ENCODE results near the gene SPAG17. TPM values are rescaled to one million over a fixed set of nuclear protein-coding genes. Genes with fewer than 3 reads are reported as not detected.

SPAG17 gene
- total RNA-seq, 1 experiment from 2014 or later = not detected

DNA sequence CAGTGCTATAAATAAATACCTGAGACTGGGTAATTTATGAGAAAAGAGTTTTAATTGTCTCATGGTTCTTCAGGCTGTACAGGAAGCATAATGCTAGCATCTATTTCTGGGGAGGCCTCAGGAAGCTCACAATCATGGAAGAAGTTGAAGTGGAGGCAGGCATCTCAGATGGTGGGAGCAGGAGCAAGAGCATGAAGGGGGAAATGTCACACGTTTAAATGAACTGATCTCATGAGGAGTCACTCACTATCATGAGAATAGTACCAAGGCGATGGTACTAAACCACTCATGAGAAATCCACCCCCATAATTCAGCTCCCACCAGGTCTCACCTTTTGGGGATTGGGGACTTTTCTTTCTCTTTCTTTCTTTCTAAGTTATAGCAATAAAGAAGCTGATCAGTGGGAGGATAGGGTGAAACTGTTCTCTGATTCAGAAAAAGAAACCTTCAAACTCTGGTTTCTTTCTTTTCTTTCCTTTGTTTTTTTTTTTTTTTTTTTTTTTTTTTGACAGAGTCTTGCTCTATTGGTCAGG, 17.1 kb upstream of the SPAG17 start:
- TF ChIP-seq, protein P1, sequence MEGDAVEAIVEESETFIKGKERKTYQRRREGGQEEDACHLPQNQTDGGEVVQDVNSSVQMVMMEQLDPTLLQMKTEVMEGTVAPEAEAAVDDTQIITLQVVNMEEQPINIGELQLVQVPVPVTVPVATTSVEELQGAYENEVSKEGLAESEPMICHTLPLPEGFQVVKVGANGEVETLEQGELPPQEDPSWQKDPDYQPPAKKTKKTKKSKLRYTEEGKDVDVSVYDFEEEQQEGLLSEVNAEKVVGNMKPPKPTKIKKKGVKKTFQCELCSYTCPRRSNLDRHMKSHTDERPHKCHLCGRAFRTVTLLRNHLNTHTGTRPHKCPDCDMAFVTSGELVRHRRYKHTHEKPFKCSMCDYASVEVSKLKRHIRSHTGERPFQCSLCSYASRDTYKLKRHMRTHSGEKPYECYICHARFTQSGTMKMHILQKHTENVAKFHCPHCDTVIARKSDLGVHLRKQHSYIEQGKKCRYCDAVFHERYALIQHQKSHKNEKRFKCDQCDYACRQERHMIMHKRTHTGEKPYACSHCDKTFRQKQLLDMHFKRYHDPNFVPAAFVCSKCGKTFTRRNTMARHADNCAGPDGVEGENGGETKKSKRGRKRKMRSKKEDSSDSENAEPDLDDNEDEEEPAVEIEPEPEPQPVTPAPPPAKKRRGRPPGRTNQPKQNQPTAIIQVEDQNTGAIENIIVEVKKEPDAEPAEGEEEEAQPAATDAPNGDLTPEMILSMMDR (conservative IDR thresholded peaks at IDR 0.05; ENCODE audit: low read depth, low read length) = no peak
- TF ChIP-seq EZH2 (IDR thresholded peaks at IDR 0.05; ENCODE audit: borderline replicate concordance, low read depth, low read length, poor library complexity, severe bottlenecking) = no peak
- CTCF ChIA-PET = interaction anchor here (0.5 kb wide), 1 partner anchor 40 kb away, joined by 3 read pairs; no protein-coding TSS in a partner anchor
- H3K27me3 ChIP-seq (replicated peaks; ENCODE audit: insufficient read depth, low read depth, low read length, poor library complexity) = no peaks in the 10 kb centered on the region
- no peaks in the 10 kb centered on the region for H3K36me3 ChIP-seq (ENCODE audit: insufficient read depth, low read length, poor library complexity, severe bottlenecking)
- H3K4me1 ChIP-seq (ENCODE audit: insufficient read depth, low read length, poor library complexity, severe bottlenecking) = no peaks in the 10 kb centered on the region
- intact Hi-C loops (cut with micrococcal nuclease; ENCODE audit: unreplicated experiment) = no loop called here
- no TSS peak for BruUV-seq (replicated peaks)
- POLR2A ChIA-PET (ENCODE audit: low non-redundant PET) = no interaction called here
- no peak overlapping the region for H3K4me3 ChIP-seq (ENCODE audit: low read depth, low read length, poor library complexity, severe bottlenecking)
- no peaks in the 10 kb centered on the region for H3K9me3 ChIP-seq (ENCODE audit: low read depth, low read length, poor library complexity, severe bottlenecking)
- H3K27ac ChIP-seq (ENCODE audit: low read depth, low read length, poor library complexity, severe bottlenecking) = no peak overlapping the region
- DNase-seq (ENCODE audit: low spot score) = no peak

DNA sequence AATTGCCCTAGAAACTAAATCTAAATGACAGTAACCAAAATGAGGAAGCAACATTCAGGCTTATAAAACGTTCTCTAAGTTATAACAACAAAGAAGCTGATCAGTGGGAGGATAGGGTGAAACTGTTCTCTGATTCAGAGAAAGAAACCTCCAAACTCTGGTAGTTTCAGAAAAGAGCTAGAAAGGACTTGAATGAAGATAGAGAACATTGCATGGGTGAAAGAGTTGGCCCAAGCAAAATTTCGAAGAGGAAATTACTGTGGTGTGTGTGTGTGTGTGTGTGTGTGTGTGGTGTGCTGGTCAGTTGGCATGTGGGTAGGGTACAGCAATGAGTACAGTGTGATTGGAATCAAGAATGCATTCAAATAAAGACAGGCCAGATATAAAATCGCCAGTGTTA, 16.5 kb upstream of the SPAG17 start:
- no peak overlapping the region for H3K27ac ChIP-seq (ENCODE audit: low read depth, low read length, poor library complexity, severe bottlenecking)
- no peak overlapping the region for H3K4me3 ChIP-seq (ENCODE audit: low read depth, low read length, poor library complexity, severe bottlenecking)
- TF ChIP-seq EZH2 (IDR thresholded peaks at IDR 0.05; ENCODE audit: borderline replicate concordance, low read depth, low read length, poor library complexity, severe bottlenecking) = no peak
- TF ChIP-seq, protein P1 (conservative IDR thresholded peaks at IDR 0.05; ENCODE audit: low read depth, low read length) = no peak
- BruUV-seq (replicated peaks) = no TSS peak
- ChIA-PET CTCF (no interaction called here), POLR2A (ENCODE audit: low non-redundant PET) (no interaction called here)
- DNase-seq (ENCODE audit: low spot score) = no peak
- H3K27me3 ChIP-seq (replicated peaks; ENCODE audit: insufficient read depth, low read depth, low read length, poor library complexity) = no peaks in the 10 kb centered on the region
- H3K36me3 ChIP-seq (ENCODE audit: insufficient read depth, low read length, poor library complexity, severe bottlenecking) = no peaks in the 10 kb centered on the region
- intact Hi-C loops (cut with micrococcal nuclease; ENCODE audit: unreplicated experiment) = no loop called here
- H3K4me1 ChIP-seq (ENCODE audit: insufficient read depth, low read length, poor library complexity, severe bottlenecking) = no peaks in the 10 kb centered on the region
- H3K9me3 ChIP-seq (ENCODE audit: low read depth, low read length, poor library complexity, severe bottlenecking) = no peaks in the 10 kb centered on the region

DNA sequence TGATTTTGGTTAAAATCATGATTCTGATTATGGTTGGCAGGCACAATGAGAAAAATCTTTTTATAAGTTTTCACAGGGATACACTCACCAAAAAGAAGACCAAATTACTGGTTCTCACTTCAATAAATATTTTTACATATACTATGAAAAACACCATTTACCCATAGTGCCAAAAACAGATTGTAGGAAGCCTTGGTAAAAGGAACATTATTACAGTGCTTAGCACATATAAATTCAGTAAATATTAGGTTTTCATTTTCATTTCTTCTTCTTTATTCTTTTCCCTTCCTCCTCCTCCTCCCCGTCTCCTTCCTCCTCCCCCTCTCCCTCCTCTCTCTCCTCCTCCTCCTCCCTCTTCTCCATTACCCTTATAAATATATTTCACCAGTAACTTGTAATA, 15.8 kb upstream of the SPAG17 start:
- no peak for DNase-seq (ENCODE audit: low spot score)
- Histone ChIP-seq H3K27me3 (replicated peaks; ENCODE audit: insufficient read depth, low read depth, low read length, poor library complexity) (no peaks in the 10 kb centered on the region), H3K27ac (ENCODE audit: low read depth, low read length, poor library complexity, severe bottlenecking) (no peak overlapping the region), H3K4me1 (ENCODE audit: insufficient read depth, low read length, poor library complexity, severe bottlenecking) (no peaks in the 10 kb centered on the region), H3K4me3 (ENCODE audit: low read depth, low read length, poor library complexity, severe bottlenecking) (no peak overlapping the region), H3K9me3 (ENCODE audit: low read depth, low read length, poor library complexity, severe bottlenecking) (no peaks in the 10 kb centered on the region), H3K36me3 (ENCODE audit: insufficient read depth, low read length, poor library complexity, severe bottlenecking) (no peaks in the 10 kb centered on the region)
- TF ChIP-seq EZH2 (IDR thresholded peaks at IDR 0.05; ENCODE audit: borderline replicate concordance, low read depth, low read length, poor library complexity, severe bottlenecking) = no peak
- TF ChIP-seq, protein P1 (conservative IDR thresholded peaks at IDR 0.05; ENCODE audit: low read depth, low read length) = no peak
- POLR2A ChIA-PET (ENCODE audit: low non-redundant PET) = no interaction called here
- CTCF ChIA-PET = no interaction called here
- intact Hi-C loops (cut with micrococcal nuclease; ENCODE audit: unreplicated experiment) = no loop called here
- no TSS peak for BruUV-seq (replicated peaks)
